GM12891 (cell line): ENCODE data around the gene SRGAP3.

ENCODE experiments used
- PAX5 ChIP-seq: IDR thresholded peaks from 2 replicates; pipeline ENCODE4 v1.6.1; 2011; ENCODE audit warnings: low read length, moderate library complexity, mild to moderate bottlenecking; ENCODE audit not compliant: insufficient read depth, severe bottlenecking
- POLR2A ChIP-seq: IDR thresholded peaks from 2 replicates; pipeline ENCODE4 v1.6.1; 2011; ENCODE audit warnings: low read depth, low read length, control low read depth
- POLR2AphosphoS5 ChIP-seq: IDR thresholded peaks from 2 replicates; pipeline ENCODE4 v1.6.1; 2011; ENCODE audit warnings: low read depth, low read length, control low read depth
- TAF1 ChIP-seq: IDR thresholded peaks from 2 replicates; pipeline ENCODE4 v1.6.1; 2011; ENCODE audit warnings: low read depth, low read length, control low read depth

DNA sequence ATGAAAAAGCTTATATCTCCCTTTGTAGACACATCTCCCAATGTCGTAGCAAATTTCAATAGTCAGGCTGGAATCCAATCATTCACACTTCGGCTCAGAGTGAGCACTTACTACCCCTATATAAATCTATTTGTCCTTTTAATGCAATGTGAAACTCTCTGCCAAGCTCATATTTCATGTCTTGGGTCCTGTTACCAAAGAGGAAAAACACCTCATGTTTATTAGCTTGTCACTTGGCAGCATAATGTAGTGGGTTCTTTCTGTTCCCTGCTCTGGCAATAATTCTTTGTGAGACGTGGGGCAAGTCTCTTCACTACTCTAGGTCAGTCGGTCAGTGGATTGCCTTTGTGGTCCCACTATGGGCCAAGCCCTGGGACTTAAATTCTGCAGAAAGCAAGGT is 107.1 kb downstream of the SRGAP3 start:
- no peak for TF ChIP-seq POLR2A
- TF ChIP-seq POLR2AphosphoS5, result no peak
- no peak for TF ChIP-seq TAF1
- no peak for TF ChIP-seq PAX5
